ENCODE results near the gene CELSR3. TPM values are rescaled to one million over a fixed set of nuclear protein-coding genes. Genes with fewer than 3 reads are reported as not detected.

Gene CELSR3
- total RNA-seq, 2 experiments from 2014 or later, result 15.8 to 17.8 TPM

GRCh38 chr3:48692551-48692950 is 29.9 kb upstream of the CELSR3 start:
- Mint-ChIP-seq H3K4me1 (ENCODE audit: low read depth) (peaks cover 7% of the 10 kb centered on the region), H3K27me3 (no peaks in the 10 kb centered on the region), H3K36me3 (ENCODE audit: low read depth) (peaks cover 29% of the 10 kb centered on the region), H3K27ac (peak overlapping the region; percentile 17), H3K4me3 (no peak overlapping the region), H3K9me3 (no peaks in the 10 kb centered on the region)
- intact Hi-C loops (cut with micrococcal nuclease), result no loop called here
- TF ChIP-seq, protein P1, sequence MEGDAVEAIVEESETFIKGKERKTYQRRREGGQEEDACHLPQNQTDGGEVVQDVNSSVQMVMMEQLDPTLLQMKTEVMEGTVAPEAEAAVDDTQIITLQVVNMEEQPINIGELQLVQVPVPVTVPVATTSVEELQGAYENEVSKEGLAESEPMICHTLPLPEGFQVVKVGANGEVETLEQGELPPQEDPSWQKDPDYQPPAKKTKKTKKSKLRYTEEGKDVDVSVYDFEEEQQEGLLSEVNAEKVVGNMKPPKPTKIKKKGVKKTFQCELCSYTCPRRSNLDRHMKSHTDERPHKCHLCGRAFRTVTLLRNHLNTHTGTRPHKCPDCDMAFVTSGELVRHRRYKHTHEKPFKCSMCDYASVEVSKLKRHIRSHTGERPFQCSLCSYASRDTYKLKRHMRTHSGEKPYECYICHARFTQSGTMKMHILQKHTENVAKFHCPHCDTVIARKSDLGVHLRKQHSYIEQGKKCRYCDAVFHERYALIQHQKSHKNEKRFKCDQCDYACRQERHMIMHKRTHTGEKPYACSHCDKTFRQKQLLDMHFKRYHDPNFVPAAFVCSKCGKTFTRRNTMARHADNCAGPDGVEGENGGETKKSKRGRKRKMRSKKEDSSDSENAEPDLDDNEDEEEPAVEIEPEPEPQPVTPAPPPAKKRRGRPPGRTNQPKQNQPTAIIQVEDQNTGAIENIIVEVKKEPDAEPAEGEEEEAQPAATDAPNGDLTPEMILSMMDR (IDR thresholded peaks at IDR 0.05), result no peak
- POLR2A ChIA-PET, result interaction anchor here (0.8 kb wide), 1 partner anchor 23 kb away, joined by 3 read pairs; no protein-coding TSS in a partner anchor
- CTCF ChIA-PET, result interaction anchor here (1.4 kb wide), 1 partner anchor 9 kb away, joined by 4 read pairs; no protein-coding TSS in a partner anchor
- no peak for ATAC-seq
- no peak for DNase-seq

DNA sequence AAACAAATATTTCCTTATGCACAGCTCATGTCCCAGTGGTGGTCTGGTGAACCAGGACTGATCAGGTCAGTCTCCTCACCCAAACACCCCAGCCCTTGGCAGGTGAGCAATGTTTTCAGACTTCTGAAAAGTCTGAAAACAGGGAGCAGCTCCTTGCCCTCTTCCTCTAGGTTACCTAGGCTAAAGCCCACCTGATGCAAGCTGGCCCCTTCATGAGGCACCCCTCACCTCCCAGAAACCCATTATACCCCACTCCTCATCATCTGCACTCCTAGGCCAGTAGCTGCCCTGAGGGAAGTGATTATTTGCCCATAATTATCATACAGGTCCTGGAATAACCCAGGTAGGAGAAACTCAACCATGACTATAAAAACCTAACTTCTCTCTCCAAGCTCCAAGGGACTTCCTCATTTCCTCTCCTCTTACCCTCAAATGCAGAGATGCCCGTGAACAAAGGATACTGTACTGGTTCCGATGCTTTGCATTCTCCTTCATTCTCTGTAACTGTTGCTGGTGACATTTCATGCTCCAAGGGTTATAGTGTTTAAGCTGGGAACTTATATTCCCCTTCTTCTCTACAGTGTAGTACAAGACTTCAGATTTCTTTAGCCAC is 28.3 kb upstream of the CELSR3 start:
- H3K36me3 Mint-ChIP-seq (ENCODE audit: low read depth), result peaks cover 30% of the 10 kb centered on the region

DNA sequence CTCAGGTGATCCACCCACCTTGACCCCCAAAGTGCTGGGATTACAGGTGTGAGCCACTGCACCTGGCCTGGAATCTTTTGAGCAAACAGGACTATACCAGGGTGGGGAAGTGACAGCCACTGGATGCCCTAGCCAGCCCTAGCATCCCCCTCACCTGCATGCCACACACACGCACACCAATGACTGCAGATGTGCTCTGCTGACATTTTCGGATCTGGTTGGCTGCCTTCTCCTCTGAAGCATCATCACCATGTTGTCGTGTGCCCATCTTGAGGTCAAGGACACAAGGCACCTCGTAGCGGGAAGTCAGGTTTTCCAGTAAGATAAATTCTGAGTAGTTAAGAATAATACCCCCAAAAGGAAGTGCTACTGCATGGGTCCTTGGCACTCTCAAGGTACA is 26.7 kb upstream of the CELSR3 start:
- Mint-ChIP-seq H3K36me3 (ENCODE audit: low read depth) (peaks cover 29% of the 10 kb centered on the region), H3K4me1 (ENCODE audit: low read depth) (peaks cover 14% of the 10 kb centered on the region), H3K9me3 (no peaks in the 10 kb centered on the region), H3K27me3 (no peaks in the 10 kb centered on the region), H3K27ac (no peak overlapping the region), H3K4me3 (no peak overlapping the region)
- POLR2A ChIA-PET, result no interaction called here
- DNase-seq (no peak), ATAC-seq (no peak)
- CTCF ChIA-PET, result no interaction called here
- intact Hi-C loops (cut with micrococcal nuclease), result no loop called here
- TF ChIP-seq, protein P1 (IDR thresholded peaks at IDR 0.05), result no peak

More for the DNA sequence above, 28.3 kb upstream of the CELSR3 start:
- CTCF ChIA-PET, result no interaction called here
- H3K4me1 Mint-ChIP-seq (ENCODE audit: low read depth), result peaks cover 7% of the 10 kb centered on the region
- intact Hi-C loops (cut with micrococcal nuclease), result no loop called here
- ATAC-seq (no peak), DNase-seq (no peak)
- TF ChIP-seq, protein P1 (IDR thresholded peaks at IDR 0.05), result no peak
- POLR2A ChIA-PET, result interaction anchor here (0.8 to 1.4 kb wide), 2 partner anchors 23 to 26 kb away, joined by 3 to 4 read pairs; partner anchors contain the start of gene IP6K2
- H3K27me3 Mint-ChIP-seq, result no peaks in the 10 kb centered on the region
- H3K9me3 Mint-ChIP-seq, result no peaks in the 10 kb centered on the region
- H3K27ac Mint-ChIP-seq, result no peak overlapping the region
- no peak overlapping the region for H3K4me3 Mint-ChIP-seq

DNA sequence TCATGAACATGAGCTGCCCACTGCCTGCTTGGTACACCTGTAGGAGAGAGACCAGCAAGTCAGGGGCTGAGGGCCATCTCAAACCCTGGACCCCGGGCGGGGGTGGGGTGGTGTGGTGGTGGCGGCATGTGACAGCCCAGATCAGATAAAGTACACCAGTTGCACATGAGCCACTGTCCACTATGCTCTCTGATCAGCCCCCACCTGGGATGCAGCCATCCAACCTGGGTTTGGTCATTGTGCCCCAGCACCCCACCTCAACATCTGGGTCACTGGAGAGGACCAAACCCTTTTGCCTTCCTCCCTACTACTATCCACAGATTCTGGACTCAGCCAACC is 26.0 kb upstream of the CELSR3 start:
- H3K4me1 Mint-ChIP-seq (ENCODE audit: low read depth), result peaks cover 19% of the 10 kb centered on the region
- H3K36me3 Mint-ChIP-seq (ENCODE audit: low read depth), result peaks cover 31% of the 10 kb centered on the region
- ATAC-seq (no peak), DNase-seq (no peak)
- ChIA-PET CTCF (interaction anchor here (0.8 kb wide), 1 partner anchor 28 kb away, joined by 3 read pairs; the partner anchor contains the start of gene IP6K2), POLR2A (no interaction called here)
- no peak overlapping the region for H3K27ac Mint-ChIP-seq
- H3K27me3 Mint-ChIP-seq, result no peaks in the 10 kb centered on the region
- intact Hi-C loops (cut with micrococcal nuclease), result no loop called here
- TF ChIP-seq, protein P1 (IDR thresholded peaks at IDR 0.05), result no peak
- no peaks in the 10 kb centered on the region for H3K9me3 Mint-ChIP-seq
- H3K4me3 Mint-ChIP-seq, result no peak overlapping the region

GRCh38 chr3:48688032-48688736 is 25.5 kb upstream of the CELSR3 start:
- ChIA-PET CTCF (interaction anchor here (0.7 to 0.8 kb wide), 3 partner anchors 22 to 252 kb away, joined by 3 to 4 read pairs (median 3); partner anchors contain the start of gene IP6K2), POLR2A (interaction anchor here (0.6 to 0.8 kb wide), 2 partner anchors 29 to 32 kb away, joined by 3 read pairs; partner anchors contain the start of gene IP6K2)
- Mint-ChIP-seq H3K36me3 (ENCODE audit: low read depth) (peaks cover 29% of the 10 kb centered on the region), H3K4me1 (ENCODE audit: low read depth) (peaks cover 23% of the 10 kb centered on the region), H3K27ac (no peak overlapping the region), H3K9me3 (no peaks in the 10 kb centered on the region), H3K27me3 (no peaks in the 10 kb centered on the region), H3K4me3 (no peak overlapping the region)
- DNase-seq (no peak), ATAC-seq (no peak)
- intact Hi-C loops (cut with micrococcal nuclease), result no loop called here
- TF ChIP-seq, protein P1 (IDR thresholded peaks at IDR 0.05), result no peak

All from activated CD8-positive, alpha-beta T cell treated with anti-CD3 and anti-CD28 coated beads for 36 hours (primary cell).